CD4-positive, alpha-beta T cell (primary cell): ENCODE data around the gene MDM4. TPM values are rescaled to one million over a fixed set of nuclear protein-coding genes. Genes with fewer than 3 reads are reported as not detected.

Experiments
- ATAC-seq: fragments of 200-7000 bp; cut with Tn5 transposase; one replicate; pipeline ENCODE4 v1.10.0; 2022; ENCODE audit warnings: mild to moderate bottlenecking; ENCODE audit not compliant: poor library complexity
- CTCF ChIA-PET: fragments of 350-600 bp; sonication (Branson Sonifier 250); formaldehyde crosslinking; loops from one replicate; lab custom pipeline; 2021; ENCODE audit warnings: antibody characterized with exemption, inconsistent platforms; lab: Charles Lee
- POLR2A ChIA-PET: fragments of 350-600 bp; sonication (Branson Sonifier 250); formaldehyde crosslinking; loops from one replicate; lab custom pipeline; 2021; ENCODE audit warnings: antibody characterized with exemption, inconsistent platforms; lab: Charles Lee
- DNase-seq, 14 experiments: peaks; one replicate each; pipeline ENCODE4 v3.0.0-alpha.2; 2013 to 2020; ENCODE audit warnings: mixed read lengths in 2 of 14
- H3K27ac ChIP-seq, 2 donors: one replicate each; pipeline versions ENCODE4 v1.5.1 to v1.7.0; 2013; ENCODE audit warnings: low read length in 2 of 2, low read depth in 1 of 2, mild to moderate bottlenecking in 1 of 2
- H3K27me3 ChIP-seq, 2 experiments: 1 replicate in 1 of 2; 2 replicates in 1 of 2; pipeline versions ENCODE4 v1.6.1 to v1.7.0; 2013; ENCODE audit warnings: low read length in 2 of 2, control low read depth in 1 of 2, mild to moderate bottlenecking in 1 of 2, moderate library complexity in 1 of 2; ENCODE audit not compliant: insufficient read depth in 2 of 2, control insufficient read depth in 1 of 2
- H3K36me3 ChIP-seq: one replicate; pipeline ENCODE4 v1.6.1; 2013; ENCODE audit warnings: low read length, control low read depth; ENCODE audit not compliant: insufficient read depth
- H3K4me1 ChIP-seq: one replicate; pipeline ENCODE4 v1.6.1; 2013; ENCODE audit warnings: low read length, control low read depth; ENCODE audit not compliant: insufficient read depth
- H3K4me3 ChIP-seq: one replicate; pipeline ENCODE4 v1.5.1; 2013; ENCODE audit warnings: mild to moderate bottlenecking, low read length, moderate library complexity
- H3K9me3 ChIP-seq, 2 experiments: 1 replicate in 1 of 2; 2 replicates in 1 of 2; pipeline versions ENCODE4 v1.6.1 to v1.7.0; 2013; ENCODE audit warnings: low read length in 2 of 2, mild to moderate bottlenecking in 2 of 2, control low read depth in 1 of 2, moderate library complexity in 1 of 2; ENCODE audit not compliant: control insufficient read depth in 1 of 2, insufficient read depth in 1 of 2
- H3K27ac Mint-ChIP-seq: one replicate; pipeline ENCODE4 v1.8.0; 2020; ENCODE audit warnings: mixed read lengths
- H3K27me3 Mint-ChIP-seq: one replicate; pipeline ENCODE4 v1.8.0; 2021; ENCODE audit warnings: mixed read lengths
- H3K36me3 Mint-ChIP-seq: one replicate; pipeline ENCODE4 v1.8.0; 2021; ENCODE audit warnings: low read depth, mixed read lengths
- H3K4me1 Mint-ChIP-seq: one replicate; pipeline ENCODE4 v1.8.0; 2021; ENCODE audit warnings: low read depth, mixed read lengths
- H3K4me3 Mint-ChIP-seq: one replicate; pipeline ENCODE4 v1.8.0; 2020; ENCODE audit warnings: mild to moderate bottlenecking, mixed read lengths
- H3K9me3 Mint-ChIP-seq: one replicate; pipeline ENCODE4 v1.8.0; 2020; ENCODE audit warnings: mixed read lengths
- CTCF ChIP-seq: fragments of 200-600 bp; IDR thresholded peaks from one replicate; pipeline ENCODE4 v1.8.0; 2022; ENCODE audit warnings: antibody characterized with exemption, mild to moderate bottlenecking
- intact Hi-C, 2 experiments: fragments of 100-400 bp; cut with DNase I in 1 of 2; cut with micrococcal nuclease in 1 of 2; formaldehyde crosslinking; loops; one replicate each; pipeline versions ENCODE4 v1.15.1 to v1.9.0; 2023 to 2025; cut with DNase I, micrococcal nuclease
- total RNA-seq, 174 experiments: library from RNA in 2 of 174; stranded (reverse) in 2 of 174; gene quantifications; one replicate each; pipeline ENCODE4 v1.2.3 and lab custom pipeline; 2021 to 2026

Gene MDM4
- total RNA-seq, 2 experiments from 2014 or later = 260 to 266 TPM

- Histone ChIP-seq H3K27ac (no peak overlapping the region), H3K9me3 (no peaks in the 10 kb centered on the region), H3K36me3 (peaks cover 8% of the 10 kb centered on the region), H3K4me3 (no peak overlapping the region), H3K4me1 (peaks cover 48% of the 10 kb centered on the region), H3K27me3 (no peaks in the 10 kb centered on the region)
- Mint-ChIP-seq H3K36me3 (peaks cover 9% of the 10 kb centered on the region), H3K27ac (peak overlapping the region; percentile 21), H3K4me3 (no peak overlapping the region), H3K27me3 (no peaks in the 10 kb centered on the region), H3K4me1 (peaks cover 70% of the 10 kb centered on the region), H3K9me3 (no peaks in the 10 kb centered on the region)
- DNase-seq = no peak
- intact Hi-C loops = no loop called here
- ATAC-seq = no peak
- TF ChIP-seq CTCF = no peak
- ChIA-PET CTCF (no interaction called here), POLR2A (no interaction called here)
Observed at GRCh38 chr1:204475656-204476432, 40.4 kb upstream of the MDM4 start.

- peaks cover 9% of the 10 kb centered on the region for H3K36me3 Mint-ChIP-seq
- no peaks in the 10 kb centered on the region for H3K27me3 Mint-ChIP-seq
- no peak for TF ChIP-seq CTCF
- ChIA-PET POLR2A (no interaction called here), CTCF (no interaction called here)
- H3K9me3 ChIP-seq = no peaks in the 10 kb centered on the region
- H3K27ac Mint-ChIP-seq = no peak overlapping the region
- DNase-seq (no peak), ATAC-seq (no peak)
- H3K27me3 ChIP-seq = no peaks in the 10 kb centered on the region
- no peak overlapping the region for H3K4me3 ChIP-seq
- peaks cover 77% of the 10 kb centered on the region for H3K4me1 Mint-ChIP-seq
- H3K4me1 ChIP-seq = peaks cover 55% of the 10 kb centered on the region
- H3K4me3 Mint-ChIP-seq = no peak overlapping the region
- H3K27ac ChIP-seq = no peak overlapping the region
- peaks cover 8% of the 10 kb centered on the region for H3K36me3 ChIP-seq
- H3K9me3 Mint-ChIP-seq = no peaks in the 10 kb centered on the region
- intact Hi-C loops = no loop called here
Observed at GRCh38 chr1:204476563-204476962, 39.6 kb upstream of the MDM4 start.

GRCh38 chr1:204477036-204477740 lies 39.0 kb upstream of the MDM4 start:
- CTCF ChIA-PET = no interaction called here
- Histone ChIP-seq H3K9me3 (no peaks in the 10 kb centered on the region), H3K27me3 (no peaks in the 10 kb centered on the region), H3K4me1 (peaks cover 62% of the 10 kb centered on the region), H3K4me3 (no peak overlapping the region), H3K36me3 (peaks cover 8% of the 10 kb centered on the region), H3K27ac (no peak overlapping the region)
- intact Hi-C loops = no loop called here
- DNase-seq (no peak), ATAC-seq (no peak)
- Mint-ChIP-seq H3K4me1 (peaks cover 81% of the 10 kb centered on the region), H3K4me3 (no peak overlapping the region), H3K27ac (no peak overlapping the region), H3K9me3 (no peaks in the 10 kb centered on the region), H3K36me3 (peaks cover 9% of the 10 kb centered on the region), H3K27me3 (no peaks in the 10 kb centered on the region)
- no peak for TF ChIP-seq CTCF
- POLR2A ChIA-PET = interaction anchor here (3.0 kb wide), 1 partner anchor 17 kb away, joined by 23 read pairs; the partner anchor contains the start of gene PIK3C2B
